GM18526 (cell line): ENCODE measurements around the gene ZCCHC7.

ENCODE experiments used
- POLR2A ChIP-seq: IDR thresholded peaks from 3 replicates; pipeline ENCODE4 v1.6.1; 2011; ENCODE audit not compliant: insufficient read length; ENCODE audit errors: extremely low read depth

Gene ZCCHC7

DNA sequence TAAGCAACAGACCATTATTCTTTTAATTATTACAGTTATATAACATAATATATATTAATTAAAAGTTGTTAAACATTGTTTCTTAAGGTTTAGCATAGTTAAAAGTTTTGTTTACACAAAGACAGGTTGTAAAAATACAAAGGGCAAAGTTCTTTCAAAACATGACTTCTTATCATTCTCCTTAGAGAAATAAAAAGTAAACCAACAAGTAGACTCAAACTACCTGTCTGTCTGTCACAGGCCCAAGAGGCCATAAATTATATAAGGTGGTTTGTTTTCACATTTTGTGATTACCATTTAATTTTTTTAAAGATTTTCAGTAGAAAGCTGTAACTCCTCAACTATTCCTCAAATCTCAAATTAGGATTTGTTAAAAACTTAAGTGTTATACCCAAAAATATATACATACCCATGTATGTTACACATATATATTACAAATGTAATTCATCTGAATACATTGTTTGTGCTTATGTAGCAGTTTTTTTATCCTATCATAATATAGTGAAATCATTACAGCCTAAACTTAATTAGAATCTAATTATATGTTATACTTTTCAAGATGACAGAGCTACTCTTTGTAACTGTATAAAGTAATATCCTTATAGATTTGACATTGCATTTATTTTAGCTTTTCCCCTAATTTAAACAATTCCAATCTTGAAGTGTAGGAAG is 208.3 kb downstream of the ZCCHC7 start:
- TF ChIP-seq POLR2A = no peak

DNA sequence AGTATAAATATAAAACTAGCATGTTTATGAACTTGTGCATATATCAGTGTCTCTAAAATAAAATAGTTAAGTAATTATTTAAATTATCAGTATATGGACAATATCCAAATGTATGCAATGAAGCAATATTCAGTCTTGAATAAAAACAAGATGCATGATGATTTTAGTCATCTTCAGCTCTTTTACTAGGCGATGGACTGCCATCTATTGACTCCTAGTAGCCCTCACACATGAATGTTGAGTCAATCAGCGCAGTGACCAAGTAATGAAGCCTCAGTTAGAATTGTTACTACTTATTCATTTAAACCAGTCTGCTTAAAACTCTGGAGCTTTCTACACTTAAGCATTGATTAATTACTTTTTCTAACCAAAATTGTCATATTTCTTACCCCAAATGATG is 209.2 kb downstream of the ZCCHC7 start:
- no peak for TF ChIP-seq POLR2A

- no peak for TF ChIP-seq POLR2A
Measured at GRCh38 chr9:37331871-37332270, 211.5 kb downstream of the ZCCHC7 start.

GRCh38 chr9:37332578-37332977 is 212.2 kb downstream of the ZCCHC7 start:
- TF ChIP-seq POLR2A = no peak

GRCh38 chr9:37333288-37333687 is 212.9 kb downstream of the ZCCHC7 start:
- TF ChIP-seq POLR2A = no peak

DNA sequence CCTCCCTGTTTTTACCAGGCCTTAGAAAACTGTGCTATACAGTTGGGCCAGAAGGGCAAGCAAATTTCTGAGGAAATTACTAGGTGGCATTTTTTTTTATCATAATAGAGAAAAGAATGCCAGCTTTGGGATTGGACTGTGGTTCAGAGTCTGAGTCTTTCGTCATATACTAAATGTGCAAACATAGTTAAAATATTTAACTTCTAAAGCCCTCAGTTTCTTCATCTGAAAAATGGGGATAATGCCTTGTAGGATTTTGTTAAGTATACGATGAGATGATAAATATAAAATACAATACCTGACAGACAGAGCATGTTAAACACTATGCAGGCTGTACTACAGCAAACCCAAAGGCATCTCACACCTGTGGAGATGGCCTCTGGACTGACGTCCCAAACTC is 214.9 kb downstream of the ZCCHC7 start:
- no peak for TF ChIP-seq POLR2A

DNA sequence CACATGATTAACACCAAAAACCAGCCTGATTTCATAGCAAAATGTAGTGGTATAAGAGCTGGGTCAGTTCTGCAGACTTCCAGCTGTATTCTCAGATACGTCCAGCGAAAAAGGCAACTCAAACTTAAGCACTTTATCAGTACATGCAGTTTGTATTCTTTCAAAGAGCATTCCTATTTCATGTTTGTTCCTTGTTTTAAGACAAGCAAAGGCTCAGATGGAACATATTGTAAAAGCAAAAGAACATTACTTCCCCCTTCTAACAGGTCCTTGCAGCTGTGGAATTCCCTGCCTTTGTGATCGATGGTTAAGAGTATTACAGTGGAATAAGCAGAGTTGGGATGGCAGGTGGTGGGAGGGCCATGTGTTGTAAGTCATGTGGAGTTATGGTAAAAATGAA is 215.8 kb downstream of the ZCCHC7 start:
- no peak for TF ChIP-seq POLR2A

DNA sequence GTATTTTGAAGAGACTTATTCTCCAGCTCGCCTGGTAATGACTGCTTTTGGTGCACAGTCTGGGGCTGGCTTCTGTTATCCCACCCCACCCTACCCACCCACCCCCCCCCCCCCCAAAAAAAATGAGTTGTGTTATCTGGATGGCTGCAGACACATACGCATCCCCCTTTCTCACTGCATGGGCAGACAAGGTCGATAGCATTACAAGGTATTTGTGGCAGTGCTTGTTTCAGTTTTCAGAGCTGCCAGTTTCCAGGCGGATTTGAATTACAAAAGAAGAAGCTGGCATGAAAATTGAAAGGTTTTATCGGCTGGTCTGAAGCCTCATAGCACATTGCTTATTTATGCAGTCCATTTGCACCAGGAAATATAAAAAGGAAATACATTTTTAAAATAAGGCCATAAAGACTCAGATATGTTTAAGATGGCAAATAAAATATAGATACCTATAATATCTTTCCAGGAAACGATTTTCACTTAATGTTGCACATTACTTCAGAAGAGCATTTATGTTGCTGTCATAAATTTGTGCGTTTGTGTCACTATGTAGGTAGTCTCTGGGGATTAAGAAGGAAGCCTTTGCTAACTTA is 217.0 kb downstream of the ZCCHC7 start:
- no peak for TF ChIP-seq POLR2A

- TF ChIP-seq POLR2A = no peak
Measured at GRCh38 chr9:37338218-37338617, 217.8 kb downstream of the ZCCHC7 start.

DNA sequence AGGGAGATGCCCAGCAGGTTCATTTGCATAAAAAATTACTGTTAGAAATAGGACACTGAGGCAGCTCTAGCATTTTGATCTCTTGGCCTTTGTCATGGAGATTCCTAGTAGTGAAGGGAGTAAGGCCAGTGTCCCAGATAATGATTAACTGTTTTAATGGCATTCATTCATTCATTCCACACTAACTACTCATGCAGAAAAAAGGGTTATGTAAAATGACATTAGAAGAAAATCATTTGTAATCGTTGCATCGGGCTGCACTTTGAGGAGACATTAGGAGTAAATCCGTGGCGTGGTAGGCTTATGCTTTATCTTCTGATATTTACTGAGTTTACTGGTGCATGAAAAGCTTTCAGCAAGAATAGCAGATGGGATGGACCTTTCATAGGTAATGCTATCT is 219.5 kb downstream of the ZCCHC7 start:
- TF ChIP-seq POLR2A = no peak

DNA sequence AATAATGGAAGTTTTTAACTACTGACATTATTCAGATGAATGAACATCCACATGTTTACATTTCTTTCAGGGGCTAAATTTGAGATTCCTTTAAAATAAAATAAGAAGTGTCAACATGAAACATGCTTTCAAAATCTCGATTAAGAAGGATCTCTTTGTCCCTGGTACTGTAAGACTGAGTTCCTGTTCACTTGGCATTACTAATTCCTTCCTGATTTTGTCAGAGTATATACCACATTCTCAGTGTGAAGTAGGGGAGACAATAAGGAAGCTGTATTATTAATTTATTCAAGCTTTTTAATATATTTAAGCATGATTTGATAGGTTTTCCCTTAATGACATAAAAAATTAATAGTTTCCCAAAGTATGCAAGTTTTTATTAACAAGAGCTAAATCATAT is 220.6 kb downstream of the ZCCHC7 start:
- TF ChIP-seq POLR2A = no peak

- no peak for TF ChIP-seq POLR2A
Measured at GRCh38 chr9:37341704-37342103, 221.3 kb downstream of the ZCCHC7 start.

DNA sequence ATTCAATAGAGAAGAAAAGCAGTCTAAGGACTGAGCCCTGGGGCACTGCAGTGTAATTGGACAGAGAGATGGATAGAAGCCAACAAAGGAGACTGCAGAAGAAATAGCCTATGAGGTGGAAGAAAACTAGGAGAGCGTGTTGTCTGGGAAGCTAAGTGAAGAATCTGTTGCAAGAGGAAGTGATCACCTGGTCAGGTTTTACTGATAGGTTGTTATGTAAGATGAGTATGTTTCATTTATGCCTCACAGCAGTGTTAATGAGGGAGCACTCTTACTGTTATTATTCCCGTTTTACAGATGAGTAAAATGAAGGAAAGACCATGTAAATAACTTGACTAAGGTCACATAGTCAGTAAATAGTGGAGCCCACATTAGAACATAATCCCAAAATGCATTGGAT is 222.1 kb downstream of the ZCCHC7 start:
- no peak for TF ChIP-seq POLR2A

GRCh38 chr9:37342895-37343294 is 222.5 kb downstream of the ZCCHC7 start:
- TF ChIP-seq POLR2A = no peak

DNA sequence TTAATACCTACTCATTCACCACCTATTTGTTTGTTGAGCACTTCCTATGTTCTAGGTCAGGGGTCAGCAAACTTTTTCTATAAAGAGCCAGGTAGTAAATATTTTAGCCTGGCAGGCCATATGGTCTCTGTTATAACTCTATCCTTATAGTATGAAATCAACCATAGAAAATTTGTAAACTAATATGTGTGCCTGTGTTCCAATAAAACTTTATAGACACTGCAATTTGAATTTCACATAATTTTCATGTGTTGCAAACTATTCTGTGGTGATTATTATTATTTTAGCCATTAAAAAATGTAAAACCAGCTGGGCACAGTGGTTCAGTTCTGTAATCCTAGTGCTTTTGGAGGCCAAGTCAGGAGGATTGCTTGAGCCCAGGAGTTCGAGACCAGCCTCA is 223.3 kb downstream of the ZCCHC7 start:
- no peak for TF ChIP-seq POLR2A

DNA sequence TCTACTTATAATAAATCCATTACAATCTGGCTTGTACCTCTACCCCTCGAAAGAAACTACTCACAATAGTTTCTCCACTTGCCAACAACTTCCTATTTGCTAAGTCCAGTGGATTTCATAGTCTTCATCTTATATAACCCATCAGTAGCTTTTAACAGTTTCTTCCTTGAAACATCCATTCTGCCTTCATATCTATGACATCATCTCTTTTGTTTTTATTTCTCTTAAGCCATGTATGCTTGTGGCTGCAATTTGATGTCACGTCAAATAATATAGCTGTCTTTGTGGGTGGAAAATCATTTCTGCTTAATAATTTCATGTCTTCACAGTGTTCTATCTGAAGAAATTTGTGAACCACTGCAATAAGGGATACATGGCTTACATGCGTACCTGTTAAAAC is 224.7 kb downstream of the ZCCHC7 start:
- TF ChIP-seq POLR2A = no peak

GRCh38 chr9:37348917-37349316 is 228.5 kb downstream of the ZCCHC7 start:
- no peak for TF ChIP-seq POLR2A
